DOHH2 (cell line): ENCODE results near the gene CLDN10.

Source experiments
- H3F3A ChIP-seq: fragments of 200-600 bp; sonication (generic), shearing (Covaris generic); 2 replicates; pipeline ENCODE4 v1.6.0; 2016; ENCODE audit warnings: antibody characterized with exemption, mild to moderate bottlenecking; ENCODE audit not compliant: control insufficient read depth, insufficient read depth
- H3K27ac ChIP-seq: fragments of 200-600 bp; sonication (generic); 2 replicates; pipeline ENCODE4 v1.5.1; 2014; ENCODE audit warnings: low read depth, mild to moderate bottlenecking, low read length, moderate library complexity
- H3K27me3 ChIP-seq: fragments of 200-600 bp; sonication (generic); 2 replicates; pipeline ENCODE4 v1.6.1; 2014; ENCODE audit warnings: mild to moderate bottlenecking, low read length, mixed read lengths; ENCODE audit not compliant: control insufficient read depth
- H3K36me3 ChIP-seq: fragments of 200-600 bp; sonication (generic); 2 replicates; pipeline ENCODE4 v1.6.1; 2014; ENCODE audit warnings: mild to moderate bottlenecking, low read length, moderate library complexity, mixed read lengths; ENCODE audit not compliant: control insufficient read depth
- H3K4me1 ChIP-seq: fragments of 200-600 bp; sonication (generic); 2 replicates; pipeline ENCODE4 v1.6.1; 2014; ENCODE audit warnings: mild to moderate bottlenecking, low read length, mixed read lengths; ENCODE audit not compliant: control insufficient read depth
- H3K4me2 ChIP-seq: fragments of 200-600 bp; sonication (generic); 2 replicates; pipeline ENCODE4 v1.6.0; 2014; ENCODE audit warnings: mild to moderate bottlenecking, low read length, moderate library complexity
- H3K4me3 ChIP-seq: fragments of 200-600 bp; sonication (generic); 2 replicates; pipeline ENCODE4 v1.5.1; 2014; ENCODE audit warnings: mild to moderate bottlenecking, low read length, mixed read lengths
- H3K79me2 ChIP-seq: fragments of 200-600 bp; sonication (generic); 2 replicates; pipeline ENCODE4 v1.6.1; 2014; ENCODE audit warnings: mild to moderate bottlenecking, low read length, mixed read lengths; ENCODE audit not compliant: control insufficient read depth
- H3K9me2 ChIP-seq: fragments of 200-600 bp; sonication (generic); replicated peaks from 2 replicates; pipeline ENCODE4 v1.6.1; 2014; ENCODE audit warnings: mild to moderate bottlenecking, low read length, mixed read lengths; ENCODE audit not compliant: control insufficient read depth
- H3K9me3 ChIP-seq: fragments of 200-600 bp; sonication (generic); 2 replicates; pipeline ENCODE4 v1.6.1; 2014; ENCODE audit warnings: antibody characterized with exemption, low read length, mixed read lengths; ENCODE audit not compliant: control insufficient read depth, insufficient read depth
- H4K20me1 ChIP-seq: fragments of 200-600 bp; sonication (generic); 2 replicates; pipeline ENCODE4 v1.6.0; 2014; ENCODE audit warnings: low read depth, mild to moderate bottlenecking, antibody characterized with exemption, low read length, moderate library complexity; ENCODE audit not compliant: control insufficient read depth, insufficient read depth
- EZH2phosphoT487 ChIP-seq: fragments of 200-600 bp; sonication (generic); IDR thresholded peaks from 2 replicates; pipeline ENCODE4 v1.6.1; 2017; ENCODE audit warnings: borderline replicate concordance, mild to moderate bottlenecking, antibody characterized with exemption, low read length, moderate library complexity, mixed read lengths
- TF ChIP-seq, protein P1 (sequence below): fragments of 200-600 bp; sonication (generic); IDR thresholded peaks from one replicate; pipeline ENCODE4 v1.5.1; 2014; ENCODE audit warnings: antibody characterized with exemption, mild to moderate bottlenecking, low read depth, low read length; ENCODE audit not compliant: poor library complexity, severe bottlenecking

The CLDN10 gene

DNA sequence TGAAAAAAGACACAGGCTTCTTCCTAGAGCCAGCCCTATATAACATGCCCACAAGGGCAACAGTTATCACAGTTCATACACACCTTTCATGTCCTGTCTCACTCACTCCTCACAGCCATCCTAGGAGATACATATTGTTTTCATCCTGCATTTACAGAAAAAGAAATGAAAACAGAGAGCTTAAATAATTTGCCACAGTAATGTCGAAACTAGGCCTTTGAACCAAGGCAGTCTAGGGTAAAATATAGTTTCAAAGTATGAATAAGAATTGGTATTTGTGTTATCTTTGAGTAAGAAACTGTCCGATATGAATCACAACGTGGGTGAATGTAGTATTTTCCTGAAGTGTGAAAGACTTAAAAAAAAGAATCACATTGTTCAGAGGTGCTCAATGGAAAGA is 26.8 kb downstream of the CLDN10 start:
- H3K9me3 ChIP-seq = no peaks in the 10 kb centered on the region
- H3K4me2 ChIP-seq = no peak overlapping the region
- H3K4me3 ChIP-seq = no peak overlapping the region
- no peaks in the 10 kb centered on the region for H3K79me2 ChIP-seq
- no peaks in the 10 kb centered on the region for H3K36me3 ChIP-seq
- H3K27ac ChIP-seq = no peak overlapping the region
- no peak for TF ChIP-seq EZH2phosphoT487
- TF ChIP-seq, protein P1, sequence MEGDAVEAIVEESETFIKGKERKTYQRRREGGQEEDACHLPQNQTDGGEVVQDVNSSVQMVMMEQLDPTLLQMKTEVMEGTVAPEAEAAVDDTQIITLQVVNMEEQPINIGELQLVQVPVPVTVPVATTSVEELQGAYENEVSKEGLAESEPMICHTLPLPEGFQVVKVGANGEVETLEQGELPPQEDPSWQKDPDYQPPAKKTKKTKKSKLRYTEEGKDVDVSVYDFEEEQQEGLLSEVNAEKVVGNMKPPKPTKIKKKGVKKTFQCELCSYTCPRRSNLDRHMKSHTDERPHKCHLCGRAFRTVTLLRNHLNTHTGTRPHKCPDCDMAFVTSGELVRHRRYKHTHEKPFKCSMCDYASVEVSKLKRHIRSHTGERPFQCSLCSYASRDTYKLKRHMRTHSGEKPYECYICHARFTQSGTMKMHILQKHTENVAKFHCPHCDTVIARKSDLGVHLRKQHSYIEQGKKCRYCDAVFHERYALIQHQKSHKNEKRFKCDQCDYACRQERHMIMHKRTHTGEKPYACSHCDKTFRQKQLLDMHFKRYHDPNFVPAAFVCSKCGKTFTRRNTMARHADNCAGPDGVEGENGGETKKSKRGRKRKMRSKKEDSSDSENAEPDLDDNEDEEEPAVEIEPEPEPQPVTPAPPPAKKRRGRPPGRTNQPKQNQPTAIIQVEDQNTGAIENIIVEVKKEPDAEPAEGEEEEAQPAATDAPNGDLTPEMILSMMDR = no peak
- no peaks in the 10 kb centered on the region for H3K9me2 ChIP-seq
- no peaks in the 10 kb centered on the region for H3F3A ChIP-seq
- no peaks in the 10 kb centered on the region for H4K20me1 ChIP-seq
- H3K27me3 ChIP-seq = no peaks in the 10 kb centered on the region
- no peaks in the 10 kb centered on the region for H3K4me1 ChIP-seq

GRCh38 chr13:95585867-95586266 is 33.3 kb downstream of the CLDN10 start:
- H3K4me3 ChIP-seq = no peak overlapping the region
- H4K20me1 ChIP-seq = no peaks in the 10 kb centered on the region
- no peaks in the 10 kb centered on the region for H3K9me3 ChIP-seq
- H3K36me3 ChIP-seq = no peaks in the 10 kb centered on the region
- H3F3A ChIP-seq = no peaks in the 10 kb centered on the region
- no peak overlapping the region for H3K4me2 ChIP-seq
- no peaks in the 10 kb centered on the region for H3K4me1 ChIP-seq
- no peak overlapping the region for H3K27ac ChIP-seq
- no peaks in the 10 kb centered on the region for H3K9me2 ChIP-seq
- TF ChIP-seq EZH2phosphoT487 = no peak
- TF ChIP-seq, protein P1 = no peak
- no peaks in the 10 kb centered on the region for H3K79me2 ChIP-seq
- H3K27me3 ChIP-seq = no peaks in the 10 kb centered on the region

- Histone ChIP-seq H4K20me1 (no peaks in the 10 kb centered on the region), H3K36me3 (no peaks in the 10 kb centered on the region), H3F3A (no peaks in the 10 kb centered on the region), H3K4me2 (no peak overlapping the region), H3K27me3 (no peaks in the 10 kb centered on the region), H3K9me2 (no peaks in the 10 kb centered on the region), H3K9me3 (no peaks in the 10 kb centered on the region), H3K4me3 (no peak overlapping the region), H3K27ac (no peak overlapping the region), H3K4me1 (no peaks in the 10 kb centered on the region), H3K79me2 (no peaks in the 10 kb centered on the region)
- TF ChIP-seq, protein P1 = no peak
- no peak for TF ChIP-seq EZH2phosphoT487
Measured at GRCh38 chr13:95588134-95588533, 35.6 kb downstream of the CLDN10 start.

DNA sequence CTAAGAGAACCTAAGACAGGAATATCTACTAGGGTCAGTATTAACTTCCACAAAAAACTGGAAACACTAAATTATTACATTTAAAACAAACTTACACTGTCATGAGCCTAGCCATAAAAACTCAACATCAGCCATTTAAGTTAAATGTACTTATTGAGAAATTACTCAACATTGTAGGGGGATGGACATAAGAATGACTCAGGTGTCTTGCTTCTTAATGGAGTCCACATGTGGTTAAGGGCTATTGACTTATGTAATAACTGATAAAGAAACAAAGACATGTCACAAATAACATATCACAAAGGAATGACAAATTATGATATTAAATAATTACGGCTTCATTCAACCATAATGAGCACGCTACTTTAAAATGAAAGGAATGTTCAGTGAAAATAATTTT is 36.2 kb downstream of the CLDN10 start:
- no peaks in the 10 kb centered on the region for H3K4me1 ChIP-seq
- no peak overlapping the region for H3K27ac ChIP-seq
- TF ChIP-seq, protein P1 = no peak
- TF ChIP-seq EZH2phosphoT487 = no peak
- H3K4me3 ChIP-seq = no peak overlapping the region
- no peak overlapping the region for H3K4me2 ChIP-seq
- no peaks in the 10 kb centered on the region for H3K27me3 ChIP-seq
- no peaks in the 10 kb centered on the region for H3K36me3 ChIP-seq
- H4K20me1 ChIP-seq = no peaks in the 10 kb centered on the region
- H3K79me2 ChIP-seq = no peaks in the 10 kb centered on the region
- H3K9me2 ChIP-seq = no peaks in the 10 kb centered on the region
- no peaks in the 10 kb centered on the region for H3K9me3 ChIP-seq
- no peaks in the 10 kb centered on the region for H3F3A ChIP-seq
